Panc1 (cell line): ENCODE results near the gene MACF1. TPM values are rescaled to one million over a fixed set of nuclear protein-coding genes. Genes with fewer than 3 reads are reported as not detected.

Experiments used
- ATAC-seq: fragments of 200-7000 bp; cut with Tn5 transposase; 2 replicates; pipeline ENCODE4 v1.9.1; 2020; ENCODE audit warnings: mild to moderate bottlenecking, moderate library complexity
- BruUV-seq: library from RNA; stranded (reverse); fragments of 400-500 nt; replicated peaks from 2 replicates; lab custom pipeline; 2021; lab: Mats Ljungman, UMichigan
- CTCF ChIA-PET: fragments of 300-600 bp; sonication (Branson Sonifier 250); formaldehyde crosslinking; loops from one replicate; lab custom pipeline; 2022; ENCODE audit warnings: antibody characterized with exemption; lab: Charles Lee
- POLR2A ChIA-PET: fragments of 300-600 bp; sonication (Branson Sonifier 250); formaldehyde crosslinking; loops from one replicate; lab custom pipeline; 2022; ENCODE audit warnings: antibody characterized with exemption; lab: Charles Lee
- DNase-seq: peaks from one replicate; pipeline ENCODE4 v3.0.0-alpha.2; 2010; ENCODE audit warnings: low read depth, low spot score
- H3K27ac ChIP-seq: 2 replicates; pipeline ENCODE4 v1.5.1; 2011; ENCODE audit warnings: mild to moderate bottlenecking, low read length, inconsistent platforms
- H3K27me3 ChIP-seq: fragments of 200-500 bp; sonication (Bioruptor generic); 2 replicates; pipeline ENCODE4 v1.6.0; 2014; ENCODE audit warnings: low read length, inconsistent platforms; ENCODE audit not compliant: control insufficient read depth, insufficient read depth
- H3K36me3 ChIP-seq: fragments of 200-500 bp; sonication (Bioruptor generic); 2 replicates; pipeline ENCODE4 v1.5.1; 2014; ENCODE audit warnings: inconsistent platforms, mild to moderate bottlenecking, low read length, moderate library complexity; ENCODE audit not compliant: control insufficient read depth, insufficient read depth
- H3K4me1 ChIP-seq: 2 replicates; pipeline ENCODE4 v1.5.1; 2011; ENCODE audit warnings: inconsistent platforms, mild to moderate bottlenecking, low read length, moderate library complexity; ENCODE audit not compliant: control insufficient read depth, insufficient read depth
- H3K4me3 ChIP-seq, 2 experiments: 2 replicates each; pipeline ENCODE4 v1.5.1; 2011 to 2012; ENCODE audit warnings: low read depth in 2 of 2, low read length in 2 of 2, mild to moderate bottlenecking in 2 of 2, inconsistent platforms in 1 of 2, moderate library complexity in 1 of 2
- H3K9me3 ChIP-seq: fragments of 200-500 bp; sonication (Bioruptor generic); 2 replicates; pipeline ENCODE4 v1.5.1; 2014; ENCODE audit warnings: low read depth, mild to moderate bottlenecking, inconsistent platforms, low read length, moderate library complexity; ENCODE audit not compliant: control insufficient read depth, insufficient read depth
- CTCF ChIP-seq: fragments of 450-650 bp; IDR thresholded peaks from 2 replicates; pipeline ENCODE4 v1.5.1; 2017; ENCODE audit warnings: mild to moderate bottlenecking
- POLR2AphosphoS5 ChIP-seq: IDR thresholded peaks from 2 replicates; pipeline ENCODE4 v1.6.1; 2012; ENCODE audit warnings: mild to moderate bottlenecking, low read depth, low read length, moderate library complexity
- SIN3A ChIP-seq: IDR thresholded peaks from 2 replicates; pipeline ENCODE4 v1.6.1; 2012; ENCODE audit warnings: low read depth, mild to moderate bottlenecking, low read length, moderate library complexity, borderline replicate concordance; ENCODE audit not compliant: insufficient read depth
- TCF7L2 ChIP-seq: IDR thresholded peaks from 2 replicates; pipeline ENCODE4 v1.6.1; 2011; ENCODE audit warnings: mild to moderate bottlenecking, low read depth, low read length, inconsistent platforms
- in situ Hi-C: cut with HindIII; loops from 2 replicates; pipeline ENCODE4 v1.10.0; 2016; ENCODE audit warnings: low sequenced_read_pairs, low pct_unique_long_range_greater_than_20kb
- intact Hi-C: fragments of 100-400 bp; cut with micrococcal nuclease; formaldehyde crosslinking; loops from one replicate; pipeline ENCODE4 v1.10.0; 2022; ENCODE audit not compliant: unreplicated experiment
- total RNA-seq: library from RNA; stranded (reverse); gene quantifications from one replicate; pipeline ENCODE4 v1.2.1, GENCODE V29; 2021; ENCODE audit not compliant: unreplicated experiment
- TF ChIP-seq, protein P1 (sequence below), 2 experiments: IDR thresholded peaks; 2 replicates each; pipeline ENCODE4 v1.6.1; 2011 to 2012; ENCODE audit warnings: low read depth in 2 of 2, control low read depth in 1 of 2, low read length in 1 of 2, mild to moderate bottlenecking in 1 of 2, moderate library complexity in 1 of 2; ENCODE audit not compliant: insufficient read depth in 1 of 2

MACF1 gene
- total RNA-seq, 1 experiment from 2014 or later = 413 TPM

DNA sequence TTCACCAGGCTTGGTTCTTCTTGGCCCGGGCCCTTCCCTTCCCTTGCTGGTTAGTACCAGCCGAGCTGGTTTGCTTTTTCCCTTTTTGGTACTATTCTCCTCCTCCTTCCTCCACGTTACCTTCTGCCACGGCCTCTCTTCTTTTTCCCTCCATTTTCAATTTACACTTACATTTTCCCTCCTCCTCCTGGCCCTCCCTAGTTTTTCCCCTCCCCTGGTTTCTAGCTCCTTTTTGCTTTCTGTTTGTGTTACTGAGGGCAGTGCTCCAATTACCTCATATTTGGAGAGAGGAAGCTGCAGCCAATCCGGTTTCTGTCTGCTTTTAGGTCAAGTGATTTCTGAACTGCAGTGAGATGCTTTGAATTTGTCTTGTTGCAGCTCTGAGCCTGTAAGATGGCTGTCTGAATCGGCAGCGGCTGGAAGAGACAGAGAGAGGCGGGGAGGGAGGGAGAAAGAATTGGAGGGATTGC is 63.7 kb downstream of the MACF1 start:
- no TSS peak for BruUV-seq
- CTCF ChIA-PET = no interaction called here
- Histone ChIP-seq H3K4me3 (no peak overlapping the region), H3K36me3 (no peaks in the 10 kb centered on the region), H3K27ac (no peak overlapping the region), H3K9me3 (no peaks in the 10 kb centered on the region), H3K4me1 (peaks cover 8% of the 10 kb centered on the region; the same call in 1 of the 2 replicates), H3K27me3 (no peaks in the 10 kb centered on the region)
- POLR2A ChIA-PET = interaction anchor here (0.6 kb wide), 1 partner anchor 68 kb away, joined by 4 read pairs; no protein-coding TSS in a partner anchor
- DNase-seq (no peak), ATAC-seq (no peak)
- in situ Hi-C loops (no loop called here), intact Hi-C loops (no loop called here)
- TF ChIP-seq SIN3A (no peak), CTCF (no peak), POLR2AphosphoS5 (no peak), TCF7L2 (no peak)
- TF ChIP-seq, protein P1, sequence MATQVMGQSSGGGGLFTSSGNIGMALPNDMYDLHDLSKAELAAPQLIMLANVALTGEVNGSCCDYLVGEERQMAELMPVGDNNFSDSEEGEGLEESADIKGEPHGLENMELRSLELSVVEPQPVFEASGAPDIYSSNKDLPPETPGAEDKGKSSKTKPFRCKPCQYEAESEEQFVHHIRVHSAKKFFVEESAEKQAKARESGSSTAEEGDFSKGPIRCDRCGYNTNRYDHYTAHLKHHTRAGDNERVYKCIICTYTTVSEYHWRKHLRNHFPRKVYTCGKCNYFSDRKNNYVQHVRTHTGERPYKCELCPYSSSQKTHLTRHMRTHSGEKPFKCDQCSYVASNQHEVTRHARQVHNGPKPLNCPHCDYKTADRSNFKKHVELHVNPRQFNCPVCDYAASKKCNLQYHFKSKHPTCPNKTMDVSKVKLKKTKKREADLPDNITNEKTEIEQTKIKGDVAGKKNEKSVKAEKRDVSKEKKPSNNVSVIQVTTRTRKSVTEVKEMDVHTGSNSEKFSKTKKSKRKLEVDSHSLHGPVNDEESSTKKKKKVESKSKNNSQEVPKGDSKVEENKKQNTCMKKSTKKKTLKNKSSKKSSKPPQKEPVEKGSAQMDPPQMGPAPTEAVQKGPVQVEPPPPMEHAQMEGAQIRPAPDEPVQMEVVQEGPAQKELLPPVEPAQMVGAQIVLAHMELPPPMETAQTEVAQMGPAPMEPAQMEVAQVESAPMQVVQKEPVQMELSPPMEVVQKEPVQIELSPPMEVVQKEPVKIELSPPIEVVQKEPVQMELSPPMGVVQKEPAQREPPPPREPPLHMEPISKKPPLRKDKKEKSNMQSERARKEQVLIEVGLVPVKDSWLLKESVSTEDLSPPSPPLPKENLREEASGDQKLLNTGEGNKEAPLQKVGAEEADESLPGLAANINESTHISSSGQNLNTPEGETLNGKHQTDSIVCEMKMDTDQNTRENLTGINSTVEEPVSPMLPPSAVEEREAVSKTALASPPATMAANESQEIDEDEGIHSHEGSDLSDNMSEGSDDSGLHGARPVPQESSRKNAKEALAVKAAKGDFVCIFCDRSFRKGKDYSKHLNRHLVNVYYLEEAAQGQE (IDR thresholded peaks at IDR 0.05; ENCODE audit: insufficient read depth in 1 of 2, low read depth in 2 of 2, low read length in 1 of 2) = no peak

GRCh38 chr1:39268906-39269305 is 64.4 kb downstream of the MACF1 start:
- Histone ChIP-seq H3K4me3 (no peak overlapping the region), H3K27ac (no peak overlapping the region), H3K4me1 (peaks cover 8% of the 10 kb centered on the region; the same call in 1 of the 2 replicates), H3K9me3 (no peaks in the 10 kb centered on the region), H3K27me3 (no peaks in the 10 kb centered on the region), H3K36me3 (no peaks in the 10 kb centered on the region)
- no TSS peak for BruUV-seq
- intact Hi-C loops (no loop called here), in situ Hi-C loops (no loop called here)
- ChIA-PET POLR2A (no interaction called here), CTCF (no interaction called here)
- ATAC-seq = no peak
- no peak for DNase-seq
- TF ChIP-seq CTCF = no peak
- TF ChIP-seq SIN3A = no peak
- TF ChIP-seq, protein P1 (IDR thresholded peaks at IDR 0.05; ENCODE audit: insufficient read depth in 1 of 2, low read depth in 2 of 2, low read length in 1 of 2) = no peak
- no peak for TF ChIP-seq POLR2AphosphoS5
- TF ChIP-seq TCF7L2 = no peak
